Measurements from ENCODE around the gene PRDM13. TPM values are rescaled to one million over a fixed set of nuclear protein-coding genes. Genes with fewer than 3 reads are reported as not detected.
"Not testable (repeated sequence)": the region's sequence is repeated elsewhere in the genome, so short reads cannot be mapped to it uniquely, and the experiment has no call there.

PRDM13 gene
- polyA plus RNA-seq, 2 donors = 0.01 TPM; not detected in 1

GRCh38 chr6:99618649-99619408 lies 12.2 kb downstream of the PRDM13 start:
- WGBS, 2 donors = 13 to 16% methylated on average over 64 to 65 of the region's 65 CpGs
- Histone ChIP-seq H3K36me3 (ENCODE audit: control insufficient read depth in 2 of 2, insufficient read depth in 2 of 2, low read length in 1 of 2) (no peaks in the 10 kb centered on the region), H3K27ac (ENCODE audit: low read depth in 2 of 2, low read length in 1 of 2) (no peak overlapping the region), H3K9me3 (ENCODE audit: control insufficient read depth in 2 of 2, insufficient read depth in 1 of 2, low read depth in 1 of 2, low read length in 1 of 2) (peaks cover 0 to 14% of the 10 kb centered on the region in 2 donors), H3K4me3 (ENCODE audit: low read depth in 1 of 2, low read length in 2 of 2) (no peak overlapping the region), H3K4me1 (ENCODE audit: control insufficient read depth in 2 of 2, insufficient read depth in 2 of 2, low read length in 1 of 2) (peaks cover 8 to 11% of the 10 kb centered on the region in 2 donors), H3K27me3 (ENCODE audit: control insufficient read depth in 1 of 2, insufficient read depth in 2 of 2, low read length in 2 of 2) (peaks cover 16 to 27% of the 10 kb centered on the region in 2 donors)

GRCh38 chr6:99619409-99619762 lies 12.8 kb downstream of the PRDM13 start:
- no peaks in the 10 kb centered on the region for H3K36me3 ChIP-seq (ENCODE audit: control insufficient read depth in 2 of 2, insufficient read depth in 2 of 2, low read length in 1 of 2)
- H3K27ac ChIP-seq (ENCODE audit: low read depth in 2 of 2, low read length in 1 of 2) = no peak overlapping the region
- H3K4me3 ChIP-seq (ENCODE audit: low read depth in 1 of 2, low read length in 2 of 2) = no peak overlapping the region
- H3K4me1 ChIP-seq (ENCODE audit: control insufficient read depth in 2 of 2, insufficient read depth in 2 of 2, low read length in 1 of 2) = peaks cover 3 to 6% of the 10 kb centered on the region in 2 donors
- H3K9me3 ChIP-seq (ENCODE audit: control insufficient read depth in 2 of 2, insufficient read depth in 1 of 2, low read depth in 1 of 2, low read length in 1 of 2) = peaks cover 0 to 10% of the 10 kb centered on the region in 2 donors
- WGBS, 2 donors = 18 to 20% methylated on average over 5 of the region's 5 CpGs
- peaks cover 16 to 23% of the 10 kb centered on the region in 2 donors for H3K27me3 ChIP-seq (ENCODE audit: control insufficient read depth in 1 of 2, insufficient read depth in 2 of 2, low read length in 2 of 2)

DNA sequence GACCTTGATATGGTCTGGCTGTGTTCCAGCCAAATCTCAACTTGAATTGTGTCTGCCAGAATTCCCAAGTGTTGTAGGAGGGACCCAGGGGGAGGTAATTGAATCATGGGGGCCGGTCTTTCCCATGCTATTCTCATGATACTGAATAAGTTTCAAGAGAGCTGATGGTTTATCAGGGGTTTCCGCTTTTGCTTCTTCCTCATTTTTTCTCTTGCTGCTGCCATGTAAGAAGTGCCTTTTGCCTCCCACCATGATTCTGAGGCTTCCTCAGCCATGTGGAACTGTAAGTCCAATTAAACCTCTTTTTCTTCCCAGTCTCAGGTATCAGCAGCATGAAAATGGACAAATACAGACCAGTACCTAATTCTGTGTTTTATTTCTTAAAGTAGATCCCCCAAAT lies 15.4 kb downstream of the PRDM13 start:
- not testable (repeated sequence) for H3K36me3 ChIP-seq (ENCODE audit: control insufficient read depth in 2 of 2, insufficient read depth in 2 of 2, low read length in 1 of 2); H3K4me3 ChIP-seq (ENCODE audit: low read depth in 1 of 2, low read length in 2 of 2); H3K9me3 ChIP-seq (ENCODE audit: control insufficient read depth in 2 of 2, insufficient read depth in 1 of 2, low read depth in 1 of 2, low read length in 1 of 2); H3K4me1 ChIP-seq (ENCODE audit: control insufficient read depth in 2 of 2, insufficient read depth in 2 of 2, low read length in 1 of 2); H3K27ac ChIP-seq (ENCODE audit: low read depth in 2 of 2, low read length in 1 of 2)
- 91 to 93% methylated on average over 2 of the region's 2 CpGs for WGBS, 2 donors
- peaks cover 11 to 13% of the 10 kb centered on the region in 2 donors for H3K27me3 ChIP-seq (ENCODE audit: control insufficient read depth in 1 of 2, insufficient read depth in 2 of 2, low read length in 2 of 2)

DNA sequence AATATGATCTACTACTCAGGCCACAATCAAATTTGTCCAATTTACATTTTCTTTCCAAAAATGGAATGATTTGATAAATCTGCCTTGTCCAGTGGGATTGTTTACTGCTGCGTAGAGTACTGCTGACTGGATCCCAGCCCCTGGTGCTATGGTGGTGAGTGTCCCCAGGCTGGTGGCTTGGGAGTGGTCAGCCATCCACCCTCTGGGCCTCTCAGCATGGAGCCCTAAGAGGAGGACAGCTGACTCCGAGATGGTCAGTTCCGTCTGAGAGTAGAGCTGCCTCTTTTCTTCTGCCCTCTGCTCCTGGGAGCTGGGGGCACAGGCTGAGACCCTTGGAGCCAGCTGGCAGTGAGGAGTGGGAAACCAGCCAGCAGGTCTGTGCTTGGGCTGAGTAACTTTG lies 22.7 kb downstream of the PRDM13 start:
- Histone ChIP-seq H3K27me3 (ENCODE audit: control insufficient read depth in 1 of 2, insufficient read depth in 2 of 2, low read length in 2 of 2) (peaks cover 0 to 2% of the 10 kb centered on the region in 2 donors), H3K4me1 (ENCODE audit: control insufficient read depth in 2 of 2, insufficient read depth in 2 of 2, low read length in 1 of 2) (no peaks in the 10 kb centered on the region), H3K27ac (ENCODE audit: low read depth in 2 of 2, low read length in 1 of 2) (no peak overlapping the region), H3K4me3 (ENCODE audit: low read depth in 1 of 2, low read length in 2 of 2) (no peak overlapping the region), H3K36me3 (ENCODE audit: control insufficient read depth in 2 of 2, insufficient read depth in 2 of 2, low read length in 1 of 2) (no peaks in the 10 kb centered on the region), H3K9me3 (ENCODE audit: control insufficient read depth in 2 of 2, insufficient read depth in 1 of 2, low read depth in 1 of 2, low read length in 1 of 2) (no peaks in the 10 kb centered on the region)
- WGBS, 2 donors = 69 to 70% methylated on average over 3 of the region's 3 CpGs

DNA sequence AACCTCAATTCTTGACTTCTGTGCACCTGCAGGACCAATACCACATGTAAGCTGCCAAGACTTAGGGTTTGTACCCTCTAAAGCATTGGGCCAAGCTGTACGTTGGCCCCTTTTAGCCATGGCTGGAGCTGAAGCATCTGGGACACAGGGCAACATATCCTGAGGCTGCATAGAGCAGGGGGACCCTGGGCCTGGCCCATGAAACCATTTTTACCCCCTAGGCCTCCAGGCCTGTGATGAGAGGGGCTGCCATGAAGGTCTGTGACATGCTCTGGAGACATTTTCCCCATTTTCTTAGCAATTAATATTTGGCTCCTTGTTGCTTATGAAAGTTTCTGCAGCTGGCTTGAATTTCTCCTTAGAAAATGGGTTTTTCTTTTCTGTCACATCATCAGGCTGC lies 31.0 kb downstream of the PRDM13 start:
- H3K4me1 ChIP-seq (ENCODE audit: control insufficient read depth in 2 of 2, insufficient read depth in 2 of 2, low read length in 1 of 2) = no peaks in the 10 kb centered on the region
- H3K27ac ChIP-seq (ENCODE audit: low read depth in 2 of 2, low read length in 1 of 2) = no peak overlapping the region
- 49 to 53% methylated on average over 1 of the region's 1 CpG for WGBS, 2 donors
- peaks cover 0 to 3% of the 10 kb centered on the region in 2 donors for H3K9me3 ChIP-seq (ENCODE audit: control insufficient read depth in 2 of 2, insufficient read depth in 1 of 2, low read depth in 1 of 2, low read length in 1 of 2)
- no peaks in the 10 kb centered on the region for H3K36me3 ChIP-seq (ENCODE audit: control insufficient read depth in 2 of 2, insufficient read depth in 2 of 2, low read length in 1 of 2)
- H3K27me3 ChIP-seq (ENCODE audit: control insufficient read depth in 1 of 2, insufficient read depth in 2 of 2, low read length in 2 of 2) = no peaks in the 10 kb centered on the region
- H3K4me3 ChIP-seq (ENCODE audit: low read depth in 1 of 2, low read length in 2 of 2) = no peak overlapping the region

GRCh38 chr6:99638358-99638757 lies 31.7 kb downstream of the PRDM13 start:
- H3K4me1 ChIP-seq (ENCODE audit: control insufficient read depth in 2 of 2, insufficient read depth in 2 of 2, low read length in 1 of 2); H3K36me3 ChIP-seq (ENCODE audit: control insufficient read depth in 2 of 2, insufficient read depth in 2 of 2, low read length in 1 of 2); H3K9me3 ChIP-seq (ENCODE audit: control insufficient read depth in 2 of 2, insufficient read depth in 1 of 2, low read depth in 1 of 2, low read length in 1 of 2); H3K27ac ChIP-seq (ENCODE audit: low read depth in 2 of 2, low read length in 1 of 2); H3K27me3 ChIP-seq (ENCODE audit: control insufficient read depth in 1 of 2, insufficient read depth in 2 of 2, low read length in 2 of 2); H3K4me3 ChIP-seq (ENCODE audit: low read depth in 1 of 2, low read length in 2 of 2): not testable (repeated sequence)
- 88 to 90% methylated on average over 1 of the region's 1 CpG for WGBS, 2 donors

GRCh38 chr6:99641270-99641669 lies 34.6 kb downstream of the PRDM13 start:
- Histone ChIP-seq H3K27me3 (ENCODE audit: control insufficient read depth in 1 of 2, insufficient read depth in 2 of 2, low read length in 2 of 2) (no peaks in the 10 kb centered on the region), H3K27ac (ENCODE audit: low read depth in 2 of 2, low read length in 1 of 2) (no peak overlapping the region), H3K36me3 (ENCODE audit: control insufficient read depth in 2 of 2, insufficient read depth in 2 of 2, low read length in 1 of 2) (no peaks in the 10 kb centered on the region), H3K4me3 (ENCODE audit: low read depth in 1 of 2, low read length in 2 of 2) (no peak overlapping the region), H3K9me3 (ENCODE audit: control insufficient read depth in 2 of 2, insufficient read depth in 1 of 2, low read depth in 1 of 2, low read length in 1 of 2) (peaks cover 0 to 3% of the 10 kb centered on the region in 2 donors), H3K4me1 (ENCODE audit: control insufficient read depth in 2 of 2, insufficient read depth in 2 of 2, low read length in 1 of 2) (no peaks in the 10 kb centered on the region)
- 32 to 35% methylated on average over 2 of the region's 2 CpGs for WGBS, 2 donors

- H3K27ac ChIP-seq (ENCODE audit: low read depth in 2 of 2, low read length in 1 of 2) = no peak overlapping the region
- no peak overlapping the region for H3K4me3 ChIP-seq (ENCODE audit: low read depth in 1 of 2, low read length in 2 of 2)
- H3K4me1 ChIP-seq (ENCODE audit: control insufficient read depth in 2 of 2, insufficient read depth in 2 of 2, low read length in 1 of 2) = no peaks in the 10 kb centered on the region
- 62 to 69% methylated on average over 6 of the region's 6 CpGs for WGBS, 2 donors
- no peaks in the 10 kb centered on the region for H3K36me3 ChIP-seq (ENCODE audit: control insufficient read depth in 2 of 2, insufficient read depth in 2 of 2, low read length in 1 of 2)
- H3K27me3 ChIP-seq (ENCODE audit: control insufficient read depth in 1 of 2, insufficient read depth in 2 of 2, low read length in 2 of 2) = no peaks in the 10 kb centered on the region
- no peaks in the 10 kb centered on the region for H3K9me3 ChIP-seq (ENCODE audit: control insufficient read depth in 2 of 2, insufficient read depth in 1 of 2, low read depth in 1 of 2, low read length in 1 of 2)
Observed at GRCh38 chr6:99645986-99646385, 39.4 kb downstream of the PRDM13 start.

GRCh38 chr6:99650091-99650571 lies 43.5 kb downstream of the PRDM13 start:
- H3K27ac ChIP-seq (ENCODE audit: low read depth in 2 of 2, low read length in 1 of 2); H3K9me3 ChIP-seq (ENCODE audit: control insufficient read depth in 2 of 2, insufficient read depth in 1 of 2, low read depth in 1 of 2, low read length in 1 of 2); H3K4me3 ChIP-seq (ENCODE audit: low read depth in 1 of 2, low read length in 2 of 2); H3K4me1 ChIP-seq (ENCODE audit: control insufficient read depth in 2 of 2, insufficient read depth in 2 of 2, low read length in 1 of 2); H3K27me3 ChIP-seq (ENCODE audit: control insufficient read depth in 1 of 2, insufficient read depth in 2 of 2, low read length in 2 of 2); H3K36me3 ChIP-seq (ENCODE audit: control insufficient read depth in 2 of 2, insufficient read depth in 2 of 2, low read length in 1 of 2): not testable (repeated sequence)
- WGBS, 2 donors = 93 to 98% methylated on average over 7 to 34 of the region's 42 CpGs

GRCh38 chr6:99660206-99660605 lies 53.6 kb downstream of the PRDM13 start:
- Histone ChIP-seq H3K36me3 (ENCODE audit: control insufficient read depth in 2 of 2, insufficient read depth in 2 of 2, low read length in 1 of 2) (no peaks in the 10 kb centered on the region), H3K27me3 (ENCODE audit: control insufficient read depth in 1 of 2, insufficient read depth in 2 of 2, low read length in 2 of 2) (no peaks in the 10 kb centered on the region), H3K4me1 (ENCODE audit: control insufficient read depth in 2 of 2, insufficient read depth in 2 of 2, low read length in 1 of 2) (no peaks in the 10 kb centered on the region), H3K27ac (ENCODE audit: low read depth in 2 of 2, low read length in 1 of 2) (no peak overlapping the region), H3K9me3 (ENCODE audit: control insufficient read depth in 2 of 2, insufficient read depth in 1 of 2, low read depth in 1 of 2, low read length in 1 of 2) (no peaks in the 10 kb centered on the region), H3K4me3 (ENCODE audit: low read depth in 1 of 2, low read length in 2 of 2) (no peak overlapping the region)
- 5% methylated on average over 1 of the region's 1 CpG for WGBS, 2 donors

Measured in esophagus (tissue), 2 donors.